MM.1S (cell line): ENCODE results near the gene TRIM72.

ENCODE experiments used
- EZH2 ChIP-seq: fragments of 300-600 bp; sonication (generic); optimal IDR thresholded peaks from 2 replicates; pipeline ENCODE3; 2017; ENCODE audit warnings: low read depth, mild to moderate bottlenecking, antibody characterized with exemption, low read length, mixed read lengths
- TF ChIP-seq, protein P1 (sequence below): fragments of 300-600 bp; sonication (generic); IDR thresholded peaks from 2 replicates; pipeline ENCODE4 v1.5.1; 2016; ENCODE audit warnings: antibody characterized with exemption, low read length, mixed read lengths

GRCh38 chr16:31186176-31186575 is 27.7 kb upstream of the TRIM72 start:
- TF ChIP-seq, protein P1, sequence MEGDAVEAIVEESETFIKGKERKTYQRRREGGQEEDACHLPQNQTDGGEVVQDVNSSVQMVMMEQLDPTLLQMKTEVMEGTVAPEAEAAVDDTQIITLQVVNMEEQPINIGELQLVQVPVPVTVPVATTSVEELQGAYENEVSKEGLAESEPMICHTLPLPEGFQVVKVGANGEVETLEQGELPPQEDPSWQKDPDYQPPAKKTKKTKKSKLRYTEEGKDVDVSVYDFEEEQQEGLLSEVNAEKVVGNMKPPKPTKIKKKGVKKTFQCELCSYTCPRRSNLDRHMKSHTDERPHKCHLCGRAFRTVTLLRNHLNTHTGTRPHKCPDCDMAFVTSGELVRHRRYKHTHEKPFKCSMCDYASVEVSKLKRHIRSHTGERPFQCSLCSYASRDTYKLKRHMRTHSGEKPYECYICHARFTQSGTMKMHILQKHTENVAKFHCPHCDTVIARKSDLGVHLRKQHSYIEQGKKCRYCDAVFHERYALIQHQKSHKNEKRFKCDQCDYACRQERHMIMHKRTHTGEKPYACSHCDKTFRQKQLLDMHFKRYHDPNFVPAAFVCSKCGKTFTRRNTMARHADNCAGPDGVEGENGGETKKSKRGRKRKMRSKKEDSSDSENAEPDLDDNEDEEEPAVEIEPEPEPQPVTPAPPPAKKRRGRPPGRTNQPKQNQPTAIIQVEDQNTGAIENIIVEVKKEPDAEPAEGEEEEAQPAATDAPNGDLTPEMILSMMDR: no peak
- TF ChIP-seq EZH2: no peak
